Measurements from ENCODE around the gene MT1A. TPM values are rescaled to one million over a fixed set of nuclear protein-coding genes. Genes with fewer than 3 reads are reported as not detected.
"Not testable (repeated sequence)": the region's sequence is repeated elsewhere in the genome, so short reads cannot be mapped to it uniquely, and the experiment has no call there.

MT1A gene
- total RNA-seq, 1 experiment from 2014 or later = not detected

- Mint-ChIP-seq H3K36me3 (ENCODE audit: insufficient read depth, unreplicated experiment) (peaks cover 12% of the 10 kb centered on the region), H3K4me1 (ENCODE audit: low read depth, unreplicated experiment) (no peaks in the 10 kb centered on the region), H3K27ac (ENCODE audit: unreplicated experiment) (peak within 1 kb of the TSS; percentile 11), H3K9me3 (ENCODE audit: low read depth, unreplicated experiment) (no peaks in the 10 kb centered on the region), H3K4me3 (ENCODE audit: low read depth, unreplicated experiment) (peak within 1 kb of the TSS; percentile 75), H3K27me3 (ENCODE audit: unreplicated experiment) (peaks cover 38% of the 10 kb centered on the region)
- peak; percentile 83 for DNase-seq
- TF ChIP-seq, protein P1, sequence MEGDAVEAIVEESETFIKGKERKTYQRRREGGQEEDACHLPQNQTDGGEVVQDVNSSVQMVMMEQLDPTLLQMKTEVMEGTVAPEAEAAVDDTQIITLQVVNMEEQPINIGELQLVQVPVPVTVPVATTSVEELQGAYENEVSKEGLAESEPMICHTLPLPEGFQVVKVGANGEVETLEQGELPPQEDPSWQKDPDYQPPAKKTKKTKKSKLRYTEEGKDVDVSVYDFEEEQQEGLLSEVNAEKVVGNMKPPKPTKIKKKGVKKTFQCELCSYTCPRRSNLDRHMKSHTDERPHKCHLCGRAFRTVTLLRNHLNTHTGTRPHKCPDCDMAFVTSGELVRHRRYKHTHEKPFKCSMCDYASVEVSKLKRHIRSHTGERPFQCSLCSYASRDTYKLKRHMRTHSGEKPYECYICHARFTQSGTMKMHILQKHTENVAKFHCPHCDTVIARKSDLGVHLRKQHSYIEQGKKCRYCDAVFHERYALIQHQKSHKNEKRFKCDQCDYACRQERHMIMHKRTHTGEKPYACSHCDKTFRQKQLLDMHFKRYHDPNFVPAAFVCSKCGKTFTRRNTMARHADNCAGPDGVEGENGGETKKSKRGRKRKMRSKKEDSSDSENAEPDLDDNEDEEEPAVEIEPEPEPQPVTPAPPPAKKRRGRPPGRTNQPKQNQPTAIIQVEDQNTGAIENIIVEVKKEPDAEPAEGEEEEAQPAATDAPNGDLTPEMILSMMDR (IDR thresholded peaks at IDR 0.05; ENCODE audit: unreplicated experiment) = no peak
- CTCF ChIA-PET = interaction anchor here (0.6 to 0.9 kb wide), 6 partner anchors 27 to 737 kb away, joined by 3 to 5 read pairs (median 3); no protein-coding TSS in a partner anchor
- intact Hi-C loops (cut with micrococcal nuclease; ENCODE audit: unreplicated experiment) = no loop called here
- BruUV-seq (replicated peaks) = no TSS peak
These were observed 19.3 kb downstream of the MT1A start, which contains the start of gene MT1F for GRCh38 chr16:56657555-56658326. MT1F (plus strand) TSS chr16:56657959; CDS start chr16:56658059, 100 bp downstream.

- H3K4me3 Mint-ChIP-seq (ENCODE audit: low read depth, unreplicated experiment) = peak overlapping the region; percentile 75
- CTCF ChIA-PET = interaction anchor here (0.9 kb wide), 1 partner anchor 55 kb away, joined by 3 read pairs; no protein-coding TSS in a partner anchor
- peaks cover 12% of the 10 kb centered on the region for H3K36me3 Mint-ChIP-seq (ENCODE audit: insufficient read depth, unreplicated experiment)
- intact Hi-C loops (cut with micrococcal nuclease; ENCODE audit: unreplicated experiment) = no loop called here
- H3K4me1 Mint-ChIP-seq (ENCODE audit: low read depth, unreplicated experiment) = no peaks in the 10 kb centered on the region
- peak overlapping the region; percentile 11 for H3K27ac Mint-ChIP-seq (ENCODE audit: unreplicated experiment)
- H3K27me3 Mint-ChIP-seq (ENCODE audit: unreplicated experiment) = peaks cover 38% of the 10 kb centered on the region
- TF ChIP-seq, protein P1 (IDR thresholded peaks at IDR 0.05; ENCODE audit: unreplicated experiment) = no peak
- no TSS peak for BruUV-seq (replicated peaks)
- H3K9me3 Mint-ChIP-seq (ENCODE audit: low read depth, unreplicated experiment) = no peaks in the 10 kb centered on the region
- DNase-seq = no peak
These were observed 19.9 kb downstream of the MT1A start for GRCh38 chr16:56658327-56658875.

DNA sequence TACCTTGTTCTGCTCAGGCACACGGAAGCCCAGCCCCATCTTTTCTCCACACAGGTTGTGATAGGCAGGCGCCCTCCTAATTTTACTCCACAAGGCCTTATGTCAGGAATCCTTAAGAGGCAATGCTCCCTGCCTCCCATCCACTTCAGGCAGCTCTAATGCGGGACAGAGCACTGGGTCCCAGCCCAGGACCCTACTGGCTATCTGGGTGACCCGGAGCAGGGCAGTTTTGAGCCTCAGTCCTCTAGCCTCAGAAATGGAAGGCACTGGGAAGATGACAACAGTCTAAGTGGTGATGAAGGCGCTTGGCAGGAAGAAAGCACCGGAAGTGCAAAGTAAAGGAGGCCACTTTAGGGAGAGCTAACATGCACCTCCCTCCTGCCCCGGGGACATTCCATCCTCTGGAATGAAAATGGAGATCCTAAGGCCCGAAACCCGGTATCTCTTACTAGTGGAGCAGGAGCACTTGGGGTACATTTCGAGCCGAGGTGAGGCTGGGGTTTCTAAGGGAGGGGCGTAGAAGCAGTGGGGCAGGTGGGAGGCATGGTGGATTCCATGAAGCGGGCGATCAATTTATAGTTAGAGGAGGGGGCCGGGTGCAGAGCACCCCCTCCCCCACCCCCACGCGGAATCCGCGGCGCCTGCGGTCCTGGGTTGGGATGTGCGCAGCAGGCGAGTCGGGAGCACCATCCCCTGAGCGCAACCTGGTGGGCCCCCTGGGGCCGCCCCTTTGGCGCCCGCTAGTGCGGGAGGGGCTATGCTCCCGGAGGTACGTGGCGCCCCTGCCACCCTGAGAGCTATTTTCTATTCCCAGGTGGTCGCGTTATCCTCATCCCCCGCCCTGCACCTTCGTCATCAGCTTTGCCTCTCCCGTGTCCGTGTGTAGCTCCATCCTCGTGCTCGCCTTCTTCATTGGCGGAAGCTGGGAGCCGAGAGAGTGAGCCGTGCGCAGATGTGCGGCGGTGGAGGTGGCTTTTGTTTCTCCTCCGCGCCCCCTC lies 24.2 kb downstream of the MT1A start:
- Mint-ChIP-seq H3K9me3 (ENCODE audit: low read depth, unreplicated experiment) (no peaks in the 10 kb centered on the region), H3K4me3 (ENCODE audit: low read depth, unreplicated experiment) (no peak overlapping the region), H3K36me3 (ENCODE audit: insufficient read depth, unreplicated experiment) (peaks cover 5% of the 10 kb centered on the region), H3K27ac (ENCODE audit: unreplicated experiment) (no peak overlapping the region), H3K27me3 (ENCODE audit: unreplicated experiment) (peaks cover 80% of the 10 kb centered on the region), H3K4me1 (ENCODE audit: low read depth, unreplicated experiment) (no peaks in the 10 kb centered on the region)
- DNase-seq = no peak
- TF ChIP-seq, protein P1 (IDR thresholded peaks at IDR 0.05; ENCODE audit: unreplicated experiment) = no peak
- CTCF ChIA-PET = interaction anchor here (0.6 kb wide), 2 partner anchors 17 to 38 kb away, joined by 4 to 5 read pairs; no protein-coding TSS in a partner anchor
- intact Hi-C loops (cut with micrococcal nuclease; ENCODE audit: unreplicated experiment) = no loop called here
- no TSS peak for BruUV-seq (replicated peaks)

- intact Hi-C loops (cut with micrococcal nuclease; ENCODE audit: unreplicated experiment) = no loop called here
- no peaks in the 10 kb centered on the region for H3K36me3 Mint-ChIP-seq (ENCODE audit: insufficient read depth, unreplicated experiment)
- H3K4me1 Mint-ChIP-seq (ENCODE audit: low read depth, unreplicated experiment) = no peaks in the 10 kb centered on the region
- no peaks in the 10 kb centered on the region for H3K9me3 Mint-ChIP-seq (ENCODE audit: low read depth, unreplicated experiment)
- H3K4me3 Mint-ChIP-seq (ENCODE audit: low read depth, unreplicated experiment) = no peak overlapping the region
- BruUV-seq (replicated peaks) = no TSS peak
- TF ChIP-seq, protein P1 (IDR thresholded peaks at IDR 0.05; ENCODE audit: unreplicated experiment) = no peak
- H3K27me3 Mint-ChIP-seq (ENCODE audit: unreplicated experiment) = peaks cover 98% of the 10 kb centered on the region
- CTCF ChIA-PET = no interaction called here
- no peak for DNase-seq
- H3K27ac Mint-ChIP-seq (ENCODE audit: unreplicated experiment) = no peak overlapping the region
These were observed 26.0 kb downstream of the MT1A start for GRCh38 chr16:56664506-56664905.

GRCh38 chr16:56665286-56666261 lies 27.1 kb downstream of the MT1A start:
- peaks cover 99% of the 10 kb centered on the region for H3K27me3 Mint-ChIP-seq (ENCODE audit: unreplicated experiment)
- H3K27ac Mint-ChIP-seq (ENCODE audit: unreplicated experiment); CTCF ChIA-PET; H3K4me3 Mint-ChIP-seq (ENCODE audit: low read depth, unreplicated experiment); H3K36me3 Mint-ChIP-seq (ENCODE audit: insufficient read depth, unreplicated experiment); H3K9me3 Mint-ChIP-seq (ENCODE audit: low read depth, unreplicated experiment); H3K4me1 Mint-ChIP-seq (ENCODE audit: low read depth, unreplicated experiment); BruUV-seq (replicated peaks); DNase-seq; intact Hi-C loops (cut with micrococcal nuclease; ENCODE audit: unreplicated experiment): not testable (repeated sequence)
